Measurements from ENCODE around the gene TLL1. TPM values are rescaled to one million over a fixed set of nuclear protein-coding genes. Genes with fewer than 3 reads are reported as not detected.

TLL1 gene
- total and polyA plus RNA-seq, 10 donors: 0.07 to 1.1 (median 0.21) TPM

DNA sequence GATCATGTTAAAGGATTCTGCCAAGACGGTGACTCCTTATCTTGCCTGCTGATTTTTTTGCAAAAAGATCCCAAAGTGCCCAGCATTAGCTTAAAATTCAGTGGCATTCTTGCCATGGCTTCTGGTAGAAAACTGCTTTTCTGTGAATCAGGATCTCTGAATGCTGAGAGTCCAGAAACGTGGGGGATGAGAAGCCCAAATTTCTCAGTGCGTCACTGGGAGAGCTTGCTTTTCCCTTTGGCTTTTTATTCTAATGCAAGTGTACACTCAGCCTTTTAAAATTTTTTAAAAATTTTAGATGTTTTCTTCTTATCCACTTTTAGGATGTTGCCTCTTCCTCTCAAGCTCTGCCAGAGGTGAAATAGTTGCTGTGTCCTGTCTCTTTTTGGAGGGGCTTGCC, 98.4 kb downstream of the TLL1 start:
- TF ChIP-seq, protein P1, sequence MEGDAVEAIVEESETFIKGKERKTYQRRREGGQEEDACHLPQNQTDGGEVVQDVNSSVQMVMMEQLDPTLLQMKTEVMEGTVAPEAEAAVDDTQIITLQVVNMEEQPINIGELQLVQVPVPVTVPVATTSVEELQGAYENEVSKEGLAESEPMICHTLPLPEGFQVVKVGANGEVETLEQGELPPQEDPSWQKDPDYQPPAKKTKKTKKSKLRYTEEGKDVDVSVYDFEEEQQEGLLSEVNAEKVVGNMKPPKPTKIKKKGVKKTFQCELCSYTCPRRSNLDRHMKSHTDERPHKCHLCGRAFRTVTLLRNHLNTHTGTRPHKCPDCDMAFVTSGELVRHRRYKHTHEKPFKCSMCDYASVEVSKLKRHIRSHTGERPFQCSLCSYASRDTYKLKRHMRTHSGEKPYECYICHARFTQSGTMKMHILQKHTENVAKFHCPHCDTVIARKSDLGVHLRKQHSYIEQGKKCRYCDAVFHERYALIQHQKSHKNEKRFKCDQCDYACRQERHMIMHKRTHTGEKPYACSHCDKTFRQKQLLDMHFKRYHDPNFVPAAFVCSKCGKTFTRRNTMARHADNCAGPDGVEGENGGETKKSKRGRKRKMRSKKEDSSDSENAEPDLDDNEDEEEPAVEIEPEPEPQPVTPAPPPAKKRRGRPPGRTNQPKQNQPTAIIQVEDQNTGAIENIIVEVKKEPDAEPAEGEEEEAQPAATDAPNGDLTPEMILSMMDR (IDR thresholded peaks at IDR 0.05 in 8 of 11, conservative IDR thresholded peaks at IDR 0.05 in 3 of 11): no peak
- no peak for TF ChIP-seq POLR2AphosphoS5 (IDR thresholded peaks at IDR 0.05)
- TF ChIP-seq POLR2A (IDR thresholded peaks at IDR 0.05): no peak
- WGBS, 5 donors: 79 to 94% (median 86%) methylated on average over 3 of the region's 3 CpGs
- H3K27ac ChIP-seq: no peak overlapping the region
- no peak for DNase-seq
- intact Hi-C loops (cut with DNase I; ENCODE audit: low total_unique reads): no loop called here
- no peak overlapping the region for H3K4me3 ChIP-seq
- no peaks in the 10 kb centered on the region for H3K4me1 ChIP-seq
- H3K36me3 ChIP-seq: no peaks in the 10 kb centered on the region
- H3K27me3 ChIP-seq (replicated peaks in 1 of 7): no peaks in the 10 kb centered on the region
- H3K9me3 ChIP-seq: peaks cover 0 to 29% (median 10%) of the 10 kb centered on the region in 8 donors

DNA sequence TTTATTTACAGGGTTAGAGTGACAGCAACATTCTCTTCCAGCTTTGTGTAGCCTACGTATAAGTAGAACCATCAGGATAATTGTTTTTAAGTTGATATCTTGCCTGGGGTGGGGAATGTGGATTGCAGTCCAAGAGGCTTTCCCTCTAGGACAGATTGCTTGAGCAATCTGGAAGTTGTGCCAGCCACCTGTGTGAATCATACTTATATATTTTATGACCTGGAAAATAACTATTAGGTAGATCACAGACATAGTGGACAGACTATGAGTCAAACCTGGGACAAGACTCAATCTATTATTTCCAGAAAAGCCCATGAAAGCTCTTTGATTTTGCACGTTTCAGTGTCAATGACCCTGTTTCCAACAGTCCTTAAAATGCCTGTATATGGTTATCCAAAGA, 98.9 kb downstream of the TLL1 start:
- TF ChIP-seq, protein P1 (IDR thresholded peaks at IDR 0.05 in 8 of 11, conservative IDR thresholded peaks at IDR 0.05 in 3 of 11): no peak
- H3K27me3 ChIP-seq (replicated peaks in 1 of 7): no peaks in the 10 kb centered on the region
- H3K36me3 ChIP-seq: no peaks in the 10 kb centered on the region
- DNase-seq: no peak
- H3K27ac ChIP-seq: no peak overlapping the region
- no peaks in the 10 kb centered on the region for H3K4me1 ChIP-seq
- intact Hi-C loops (cut with DNase I; ENCODE audit: low total_unique reads): no loop called here
- no peak overlapping the region for H3K4me3 ChIP-seq
- H3K9me3 ChIP-seq: peaks cover 0 to 24% (median 5%) of the 10 kb centered on the region in 8 donors
- WGBS, 5 donors: 64 to 76% (median 71%) methylated on average over 2 of the region's 2 CpGs

GRCh38 chr4:165972747-165973146, 99.7 kb downstream of the TLL1 start:
- intact Hi-C loops (cut with DNase I; ENCODE audit: low total_unique reads): no loop called here

GRCh38 chr4:165982934-165983333, 109.9 kb downstream of the TLL1 start:
- 72 to 85% (median 79%) methylated on average over 3 of the region's 3 CpGs for WGBS, 5 donors
- no peaks in the 10 kb centered on the region for H3K27me3 ChIP-seq (replicated peaks in 1 of 7)
- H3K4me3 ChIP-seq: no peak overlapping the region
- H3K36me3 ChIP-seq: no peaks in the 10 kb centered on the region
- no peaks in the 10 kb centered on the region for H3K4me1 ChIP-seq
- TF ChIP-seq, protein P1 (IDR thresholded peaks at IDR 0.05 in 8 of 11, conservative IDR thresholded peaks at IDR 0.05 in 3 of 11): no peak
- TF ChIP-seq POLR2A (IDR thresholded peaks at IDR 0.05) (no peak), POLR2AphosphoS5 (IDR thresholded peaks at IDR 0.05) (no peak)
- no peak overlapping the region for H3K27ac ChIP-seq
- no peaks in the 10 kb centered on the region for H3K9me3 ChIP-seq
- intact Hi-C loops (cut with DNase I; ENCODE audit: low total_unique reads): no loop called here
- DNase-seq: no peak

More at GRCh38 chr4:165972747-165973146, 99.7 kb downstream of the TLL1 start:
- Histone ChIP-seq H3K36me3 (no peaks in the 10 kb centered on the region), H3K4me3 (no peak overlapping the region), H3K4me1 (no peaks in the 10 kb centered on the region), H3K9me3 (peaks cover 0 to 16% (median under 1%) of the 10 kb centered on the region in 8 donors), H3K27ac (no peak overlapping the region), H3K27me3 (replicated peaks in 1 of 7) (no peaks in the 10 kb centered on the region)
- 79 to 93% (median 88%) methylated on average over 1 of the region's 1 CpG for WGBS, 5 donors
- DNase-seq: no peak
- no peak for TF ChIP-seq POLR2A (IDR thresholded peaks at IDR 0.05)
- no peak for TF ChIP-seq POLR2AphosphoS5 (IDR thresholded peaks at IDR 0.05)
- TF ChIP-seq, protein P1 (IDR thresholded peaks at IDR 0.05 in 8 of 11, conservative IDR thresholded peaks at IDR 0.05 in 3 of 11): no peak

Measured in spleen (tissue), 11 donors.